Ovary (tissue), 9 donors: Measurements from ENCODE around the gene CEP131. TPM values are rescaled to one million over a fixed set of nuclear protein-coding genes. Genes with fewer than 3 reads are reported as not detected.

Experiments
- DNase-seq, 5 donors: peaks; one replicate each; pipeline ENCODE4 v3.0.0-alpha.2; 2019 to 2020
- H3K27ac ChIP-seq, 2 donors: fragments of 200-600 bp; one replicate each; pipeline versions ENCODE4 v1.5.1 to v1.8.0; 2019 to 2022
- H3K27me3 ChIP-seq: fragments of 200-600 bp; one replicate; pipeline ENCODE4 v1.8.0; 2022
- H3K36me3 ChIP-seq: fragments of 200-600 bp; sonication (generic); one replicate; pipeline ENCODE4 v1.5.1; 2019
- H3K4me1 ChIP-seq: one replicate; pipeline ENCODE4 v1.8.1; 2013; ENCODE audit warnings: mild to moderate bottlenecking, moderate library complexity; ENCODE audit not compliant: insufficient read depth
- H3K4me3 ChIP-seq: fragments of 200-600 bp; sonication (generic); one replicate; pipeline ENCODE4 v1.5.1; 2017
- H3K9me3 ChIP-seq, 2 donors: fragments of 200-600 bp in 1 of 2; sonication (generic) in 1 of 2; one replicate each; pipeline versions ENCODE4 v1.5.1 to v1.8.1; 2013 to 2019; ENCODE audit warnings: mild to moderate bottlenecking in 1 of 2, moderate library complexity in 1 of 2
- CTCF ChIP-seq, 3 donors: fragments of 450-650 bp in 2 of 3; fragments of 200-600 bp in 1 of 3; IDR thresholded peaks; one replicate each; pipeline versions ENCODE4 v1.5.1 to v1.8.0; 2016 to 2022; ENCODE audit warnings: antibody characterized with exemption in 3 of 3, mild to moderate bottlenecking in 1 of 3
- EP300 ChIP-seq: sonication (generic); formaldehyde crosslinking; IDR thresholded peaks from one replicate; pipeline ENCODE4 v1.6.1; 2017; ENCODE audit warnings: antibody characterized with exemption
- POLR2A ChIP-seq: fragments of 450-650 bp; IDR thresholded peaks from one replicate; pipeline ENCODE4 v1.6.1; 2017; ENCODE audit warnings: antibody characterized with exemption, mild to moderate bottlenecking, moderate library complexity
- WGBS, 3 donors: extraction: QIAGEN DNeasy Blood & Tissue Kit in 1 of 3; methylation state at CpG; one replicate each; pipeline versions ENCODE4 v1.1.5 to v1.1.7; 2013 to 2017; 5-methylcytosine and 5-hydroxymethylcytosine counted together
- intact Hi-C, 4 donors: fragments of 100-400 bp; cut with DNase I; formaldehyde crosslinking; loops; one replicate each; pipeline versions ENCODE4 v1.11.0 to v1.15.1; 2022 to 2023
- polyA plus RNA-seq, 2 donors: library from polyadenylated mRNA; stranded (reverse); fragments of 200-250 nt in 1 of 2; fragments of 350-450 nt in 1 of 2; fragmentation: Illumina TruSeq in 1 of 2; extraction: RNeasy Lipid Tissue Mini Kit (QIAGEN cat#74804) in 1 of 2; gene quantifications; one replicate each; pipeline ENCODE4 v1.2.3, GENCODE V29; 2013 to 2014
- total RNA-seq, 7 donors: library from RNA; depleted of rRNA in 2 of 7; stranded (reverse); fragments of >200 nt in 2 of 7; fragmentation: NEBNext Ultra II Directional in 3 of 7; extraction: Animal tissue kit (Norgen Biotek cat#: 25700) in 3 of 7; gene quantifications; one replicate each; pipeline versions ENCODE4 v1.1.0 to v1.2.4, GENCODE V29; 2016 to 2023
- donor health status: DM: no; HTN: no; CAD: no; lungs with moderate emphysema.
- donor health status: DM: no; HTN: no; CAD: no.
- donor health status: Bipolar disorder and iron deficiency.
- donor health status: DM: yes; HTN: yes; CAD: no.
- donor health status: DM: no; HTN: no; CAD: no.
- donor health status: DM: yes; HTN: yes; CAD: no.

CEP131 gene
- total and polyA plus RNA-seq, 9 donors = 0.22 to 10.7 (median 8.8) TPM

GRCh38 chr17:81261096-81261495 is 38.3 kb upstream of the CEP131 start:
- Histone ChIP-seq H3K27ac (no peak overlapping the region), H3K9me3 (no peaks in the 10 kb centered on the region), H3K27me3 (no peaks in the 10 kb centered on the region), H3K36me3 (no peaks in the 10 kb centered on the region), H3K4me1 (no peaks in the 10 kb centered on the region), H3K4me3 (no peak overlapping the region)
- WGBS, 3 donors = 92 to 94% (median 93%) methylated on average over 18 of the region's 18 CpGs
- no peak for TF ChIP-seq EP300
- no peak for TF ChIP-seq POLR2A
- DNase-seq = no peak
- intact Hi-C loops = no loop called here

- H3K36me3 ChIP-seq = no peaks in the 10 kb centered on the region
- no peak for DNase-seq
Measured at GRCh38 chr17:81260641-81261040, 37.9 kb upstream of the CEP131 start.

GRCh38 chr17:81260171-81260570 is 37.4 kb upstream of the CEP131 start:
- 93 to 98% (median 93%) methylated on average over 17 of the region's 17 CpGs for WGBS, 3 donors
- Histone ChIP-seq H3K27ac (no peak overlapping the region), H3K9me3 (no peaks in the 10 kb centered on the region), H3K4me3 (no peak overlapping the region), H3K27me3 (no peaks in the 10 kb centered on the region), H3K4me1 (peaks cover 1% of the 10 kb centered on the region), H3K36me3 (no peaks in the 10 kb centered on the region)
- TF ChIP-seq POLR2A = no peak
- TF ChIP-seq CTCF (IDR thresholded peaks at IDR 0.05) = no peak
- TF ChIP-seq EP300 = no peak
- DNase-seq = no peak
- intact Hi-C loops = no loop called here

More at GRCh38 chr17:81260641-81261040, 37.9 kb upstream of the CEP131 start:
- no peaks in the 10 kb centered on the region for H3K4me1 ChIP-seq
- 93 to 96% (median 93%) methylated on average over 18 to 19 of the region's 19 CpGs for WGBS, 3 donors
- H3K9me3 ChIP-seq = no peaks in the 10 kb centered on the region
- no peak overlapping the region for H3K4me3 ChIP-seq
- H3K27ac ChIP-seq = no peak overlapping the region
- intact Hi-C loops = no loop called here
- H3K27me3 ChIP-seq = no peaks in the 10 kb centered on the region
- TF ChIP-seq CTCF (IDR thresholded peaks at IDR 0.05) (no peak), EP300 (no peak), POLR2A (no peak)

GRCh38 chr17:81259058-81259605 is 36.4 kb upstream of the CEP131 start:
- TF ChIP-seq EP300 = no peak
- TF ChIP-seq CTCF (IDR thresholded peaks at IDR 0.05) = no peak
- no peak for TF ChIP-seq POLR2A
- H3K27ac ChIP-seq = no peak overlapping the region
- intact Hi-C loops = loop anchor here in 2 of 4 donors (5.0 to 10.0 kb wide), 2 partner anchors 138 to 346 kb away; partner anchors contain the start of gene BAHCC1 (in 1 of the 2)
- H3K4me3 ChIP-seq = no peak overlapping the region
- H3K36me3 ChIP-seq = no peaks in the 10 kb centered on the region
- 87 to 93% (median 90%) methylated on average over 21 to 23 of the region's 23 CpGs for WGBS, 3 donors
- no peak for DNase-seq
- H3K27me3 ChIP-seq = no peaks in the 10 kb centered on the region
- H3K4me1 ChIP-seq = peaks cover 3% of the 10 kb centered on the region
- H3K9me3 ChIP-seq = no peaks in the 10 kb centered on the region

- no peaks in the 10 kb centered on the region for H3K36me3 ChIP-seq
- WGBS, 3 donors = 71 to 78% (median 76%) methylated on average over 20 of the region's 20 CpGs
- intact Hi-C loops = loop anchor here in 2 of 4 donors (5.0 to 10.0 kb wide), 2 partner anchors 139 to 347 kb away; partner anchors contain the start of gene BAHCC1 (in 1 of the 2)
- H3K9me3 ChIP-seq = no peaks in the 10 kb centered on the region
- TF ChIP-seq POLR2A = no peak
- TF ChIP-seq EP300 = no peak
- H3K4me1 ChIP-seq = peaks cover 3% of the 10 kb centered on the region
- DNase-seq = no peak
- no peak overlapping the region for H3K4me3 ChIP-seq
- H3K27me3 ChIP-seq = no peaks in the 10 kb centered on the region
- no peak overlapping the region for H3K27ac ChIP-seq
Measured at GRCh38 chr17:81258292-81258691, 35.5 kb upstream of the CEP131 start.
